Lung (tissue), 12 donors: ENCODE data around the gene ZBTB38. TPM values are rescaled to one million over a fixed set of nuclear protein-coding genes. Genes with fewer than 3 reads are reported as not detected.

Experiments
- ATAC-seq: fragments of 200-7000 bp; cut with Tn5 transposase; one replicate; pipeline ENCODE4 v1.9.1; 2020; ENCODE audit warnings: moderate number of reproducible peaks; ENCODE audit not compliant: insufficient read depth, low FRiP score
- DNase-seq, 3 donors: peaks; one replicate each; pipeline ENCODE4 v3.0.0-alpha.2; 2013 to 2017
- H3K27ac ChIP-seq, 2 donors: one replicate each; pipeline ENCODE4 v1.5.1; 2013; ENCODE audit warnings: mild to moderate bottlenecking in 2 of 2, moderate library complexity in 2 of 2, control low read depth in 1 of 2, inconsistent platforms in 1 of 2, low read depth in 1 of 2, low read length in 1 of 2
- H3K27me3 ChIP-seq, 3 donors: one replicate each; pipeline ENCODE4 v1.5.1; 2013; ENCODE audit warnings: low read length in 2 of 3; ENCODE audit not compliant: control insufficient read depth in 3 of 3, insufficient read depth in 3 of 3
- H3K36me3 ChIP-seq, 4 donors: one replicate each; pipeline ENCODE4 v1.5.1; 2013; ENCODE audit warnings: low read length in 4 of 4, mild to moderate bottlenecking in 1 of 4, moderate library complexity in 1 of 4; ENCODE audit not compliant: control insufficient read depth in 4 of 4, insufficient read depth in 4 of 4
- H3K4me1 ChIP-seq, 5 donors: one replicate each; pipeline ENCODE4 v1.5.1; 2013; ENCODE audit warnings: low read length in 5 of 5, mild to moderate bottlenecking in 2 of 5, moderate library complexity in 1 of 5; ENCODE audit not compliant: control insufficient read depth in 5 of 5, insufficient read depth in 5 of 5
- H3K4me3 ChIP-seq: one replicate; pipeline ENCODE4 v1.5.1; 2013; ENCODE audit warnings: mild to moderate bottlenecking, control low read depth, moderate library complexity
- H3K9ac ChIP-seq, 2 donors: one replicate each; pipeline ENCODE4 v1.5.1; 2013; ENCODE audit warnings: low read length in 2 of 2, control low read depth in 1 of 2; ENCODE audit not compliant: insufficient read depth in 1 of 2
- H3K9me3 ChIP-seq, 4 donors: one replicate each; pipeline ENCODE4 v1.5.1; 2013; ENCODE audit warnings: low read length in 3 of 4, mild to moderate bottlenecking in 1 of 4, moderate library complexity in 1 of 4; ENCODE audit not compliant: control insufficient read depth in 4 of 4, insufficient read depth in 3 of 4
- CTCF ChIP-seq: IDR thresholded peaks from 2 replicates; pipeline ENCODE4 v1.5.1; 2012; ENCODE audit warnings: mild to moderate bottlenecking; ENCODE audit errors: control extremely low read depth, extremely low read depth
- WGBS, 2 donors: extraction: QIAGEN DNeasy Blood & Tissue Kit; methylation state at CpG; one replicate each; pipeline ENCODE4 v1.1.7; 2013; 5-methylcytosine and 5-hydroxymethylcytosine counted together
- polyA plus RNA-seq, 2 donors: library from polyadenylated mRNA; stranded (reverse); fragments of 200-250 nt; gene quantifications; one replicate each; pipeline ENCODE4 v1.2.1, GENCODE V29; 2013
- total RNA-seq, 2 donors: library from RNA; depleted of rRNA in 1 of 2; stranded (reverse); fragments of >200 nt in 1 of 2; gene quantifications; one replicate each; pipeline ENCODE4 v1.2.1, GENCODE V29; 2014 to 2021
- donor health status: control.
- donor health status: control.
- donor health status: Bipolar disorder and iron deficiency.
- donor health status: healthy.
- donor health status: DM: yes; HTN: yes; CAD: no.

Gene ZBTB38
- total and polyA plus RNA-seq, 4 donors, result 9.3 to 111 (median 53.5) TPM

GRCh38 chr3:141406265-141406664 is 38.0 kb downstream of the ZBTB38 start:
- peak overlapping the region; percentile 81 to 100 for H3K27ac ChIP-seq
- DNase-seq (no peak), ATAC-seq (no peak)
- no peak overlapping the region for H3K9ac ChIP-seq
- no peak for TF ChIP-seq CTCF
- H3K27me3 ChIP-seq, result no peaks in the 10 kb centered on the region
- H3K4me1 ChIP-seq, result peaks cover 9 to 28% (median 19%) of the 10 kb centered on the region in 5 donors
- H3K9me3 ChIP-seq, result no peaks in the 10 kb centered on the region
- WGBS, 2 donors, result 95 to 98% methylated on average over 2 of the region's 2 CpGs
- H3K36me3 ChIP-seq, result peaks cover 11 to 23% (median 18%) of the 10 kb centered on the region in 4 donors
- H3K4me3 ChIP-seq, result no peak overlapping the region

GRCh38 chr3:141407047-141407446 is 38.7 kb downstream of the ZBTB38 start:
- H3K9me3 ChIP-seq, result no peaks in the 10 kb centered on the region
- H3K9ac ChIP-seq, result no peak overlapping the region
- no peak for ATAC-seq
- 65 to 81% methylated on average over 4 of the region's 4 CpGs for WGBS, 2 donors
- no peaks in the 10 kb centered on the region for H3K27me3 ChIP-seq
- DNase-seq, result peak in 2 of 3 donors; percentile 25 to 58
- peak overlapping the region in 1 of 2 donors; percentile 100 for H3K27ac ChIP-seq
- peaks cover 11 to 23% (median 18%) of the 10 kb centered on the region in 4 donors for H3K36me3 ChIP-seq
- no peak for TF ChIP-seq CTCF
- peaks cover 9 to 36% (median 21%) of the 10 kb centered on the region in 5 donors for H3K4me1 ChIP-seq
- H3K4me3 ChIP-seq, result no peak overlapping the region

GRCh38 chr3:141407825-141408224 is 39.5 kb downstream of the ZBTB38 start:
- TF ChIP-seq CTCF, result no peak
- 95 to 96% methylated on average over 2 of the region's 2 CpGs for WGBS, 2 donors
- Histone ChIP-seq H3K9me3 (no peaks in the 10 kb centered on the region), H3K4me1 (peaks cover 11 to 44% (median 21%) of the 10 kb centered on the region in 5 donors), H3K27ac (peak overlapping the region; percentile 44 to 93), H3K9ac (no peak overlapping the region), H3K36me3 (peaks cover 11 to 23% (median 18%) of the 10 kb centered on the region in 4 donors), H3K4me3 (no peak overlapping the region), H3K27me3 (no peaks in the 10 kb centered on the region)
- ATAC-seq (no peak), DNase-seq (no peak)

GRCh38 chr3:141408596-141408995 is 40.3 kb downstream of the ZBTB38 start:
- no peak for DNase-seq
- no peak for TF ChIP-seq CTCF
- H3K27me3 ChIP-seq, result no peaks in the 10 kb centered on the region
- peaks cover 11 to 49% (median 25%) of the 10 kb centered on the region in 5 donors for H3K4me1 ChIP-seq
- 77 to 92% methylated on average over 1 of the region's 1 CpG for WGBS, 2 donors
- H3K9me3 ChIP-seq, result no peaks in the 10 kb centered on the region
- H3K36me3 ChIP-seq, result peaks cover 13 to 27% (median 20%) of the 10 kb centered on the region in 4 donors
- H3K4me3 ChIP-seq, result no peak overlapping the region
- ATAC-seq, result no peak
- H3K9ac ChIP-seq, result no peak overlapping the region
- peak overlapping the region in 1 of 2 donors; percentile 99 for H3K27ac ChIP-seq
